Measurements from ENCODE around the gene ZDHHC1. TPM values are rescaled to one million over a fixed set of nuclear protein-coding genes. Genes with fewer than 3 reads are reported as not detected.

Gene ZDHHC1
- total and polyA plus RNA-seq, 2 of the 13 experiments (the other 11 are each of a cell fraction or from before 2014, with no cell fraction given): 0.51 to 1.1 TPM

DNA sequence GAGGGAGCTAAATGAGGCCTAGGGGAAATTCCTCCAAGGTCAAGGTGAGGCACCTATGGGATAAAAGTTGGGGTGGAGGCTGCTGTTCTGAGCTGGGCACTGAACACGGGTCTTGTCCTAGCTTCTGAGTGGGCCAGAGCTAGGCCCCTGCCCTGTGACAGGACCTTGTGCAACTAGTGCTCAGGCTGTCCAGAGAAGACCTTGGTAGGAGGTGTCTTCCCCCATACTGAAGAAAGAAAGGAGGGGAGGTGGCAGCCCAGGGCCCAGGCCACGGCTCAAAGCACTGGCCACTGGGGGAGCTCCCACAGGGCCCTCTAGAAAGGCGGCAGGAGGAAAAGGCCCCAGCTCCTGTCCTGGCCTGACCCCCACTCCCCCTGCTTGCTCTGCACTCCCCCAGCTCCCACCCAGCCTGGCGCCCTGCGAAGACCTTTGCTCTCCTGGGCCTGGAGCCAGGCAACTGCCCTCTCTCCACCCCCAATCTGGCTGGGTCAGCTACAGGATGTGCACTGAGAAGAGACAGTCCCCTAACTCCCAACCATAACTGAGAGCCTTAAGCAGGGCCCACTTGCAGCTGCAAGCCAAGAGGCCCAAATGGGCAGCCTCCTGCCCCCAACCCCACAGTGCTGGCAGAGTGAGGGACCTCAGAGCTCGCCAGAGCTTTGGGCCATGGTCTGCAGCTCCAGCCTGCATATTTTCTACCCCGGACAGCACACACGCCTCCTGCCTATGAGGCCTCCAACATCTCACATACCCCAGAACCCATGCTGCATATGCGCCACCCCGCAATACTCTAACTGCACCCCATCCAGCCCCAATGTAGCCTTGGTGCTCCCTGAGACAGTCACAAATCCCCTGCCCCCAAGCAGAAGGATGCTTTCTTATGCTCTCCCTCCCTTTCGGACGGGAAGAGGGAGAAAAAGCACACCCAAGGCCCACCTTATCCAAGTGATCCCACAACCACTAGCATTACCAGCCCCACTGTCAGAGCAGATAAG lies 29.9 kb upstream of the ZDHHC1 start (continued):
- TF ChIP-seq, protein P1, sequence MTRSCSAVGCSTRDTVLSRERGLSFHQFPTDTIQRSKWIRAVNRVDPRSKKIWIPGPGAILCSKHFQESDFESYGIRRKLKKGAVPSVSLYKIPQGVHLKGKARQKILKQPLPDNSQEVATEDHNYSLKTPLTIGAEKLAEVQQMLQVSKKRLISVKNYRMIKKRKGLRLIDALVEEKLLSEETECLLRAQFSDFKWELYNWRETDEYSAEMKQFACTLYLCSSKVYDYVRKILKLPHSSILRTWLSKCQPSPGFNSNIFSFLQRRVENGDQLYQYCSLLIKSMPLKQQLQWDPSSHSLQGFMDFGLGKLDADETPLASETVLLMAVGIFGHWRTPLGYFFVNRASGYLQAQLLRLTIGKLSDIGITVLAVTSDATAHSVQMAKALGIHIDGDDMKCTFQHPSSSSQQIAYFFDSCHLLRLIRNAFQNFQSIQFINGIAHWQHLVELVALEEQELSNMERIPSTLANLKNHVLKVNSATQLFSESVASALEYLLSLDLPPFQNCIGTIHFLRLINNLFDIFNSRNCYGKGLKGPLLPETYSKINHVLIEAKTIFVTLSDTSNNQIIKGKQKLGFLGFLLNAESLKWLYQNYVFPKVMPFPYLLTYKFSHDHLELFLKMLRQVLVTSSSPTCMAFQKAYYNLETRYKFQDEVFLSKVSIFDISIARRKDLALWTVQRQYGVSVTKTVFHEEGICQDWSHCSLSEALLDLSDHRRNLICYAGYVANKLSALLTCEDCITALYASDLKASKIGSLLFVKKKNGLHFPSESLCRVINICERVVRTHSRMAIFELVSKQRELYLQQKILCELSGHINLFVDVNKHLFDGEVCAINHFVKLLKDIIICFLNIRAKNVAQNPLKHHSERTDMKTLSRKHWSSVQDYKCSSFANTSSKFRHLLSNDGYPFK (CRISPR knock-in tag; IDR thresholded peaks at IDR 0.05; ENCODE audit: borderline replicate concordance): 0 out of 2 replicates have a peak, but pooled peaks have one; percentile 15
- TF ChIP-seq, protein P2, sequence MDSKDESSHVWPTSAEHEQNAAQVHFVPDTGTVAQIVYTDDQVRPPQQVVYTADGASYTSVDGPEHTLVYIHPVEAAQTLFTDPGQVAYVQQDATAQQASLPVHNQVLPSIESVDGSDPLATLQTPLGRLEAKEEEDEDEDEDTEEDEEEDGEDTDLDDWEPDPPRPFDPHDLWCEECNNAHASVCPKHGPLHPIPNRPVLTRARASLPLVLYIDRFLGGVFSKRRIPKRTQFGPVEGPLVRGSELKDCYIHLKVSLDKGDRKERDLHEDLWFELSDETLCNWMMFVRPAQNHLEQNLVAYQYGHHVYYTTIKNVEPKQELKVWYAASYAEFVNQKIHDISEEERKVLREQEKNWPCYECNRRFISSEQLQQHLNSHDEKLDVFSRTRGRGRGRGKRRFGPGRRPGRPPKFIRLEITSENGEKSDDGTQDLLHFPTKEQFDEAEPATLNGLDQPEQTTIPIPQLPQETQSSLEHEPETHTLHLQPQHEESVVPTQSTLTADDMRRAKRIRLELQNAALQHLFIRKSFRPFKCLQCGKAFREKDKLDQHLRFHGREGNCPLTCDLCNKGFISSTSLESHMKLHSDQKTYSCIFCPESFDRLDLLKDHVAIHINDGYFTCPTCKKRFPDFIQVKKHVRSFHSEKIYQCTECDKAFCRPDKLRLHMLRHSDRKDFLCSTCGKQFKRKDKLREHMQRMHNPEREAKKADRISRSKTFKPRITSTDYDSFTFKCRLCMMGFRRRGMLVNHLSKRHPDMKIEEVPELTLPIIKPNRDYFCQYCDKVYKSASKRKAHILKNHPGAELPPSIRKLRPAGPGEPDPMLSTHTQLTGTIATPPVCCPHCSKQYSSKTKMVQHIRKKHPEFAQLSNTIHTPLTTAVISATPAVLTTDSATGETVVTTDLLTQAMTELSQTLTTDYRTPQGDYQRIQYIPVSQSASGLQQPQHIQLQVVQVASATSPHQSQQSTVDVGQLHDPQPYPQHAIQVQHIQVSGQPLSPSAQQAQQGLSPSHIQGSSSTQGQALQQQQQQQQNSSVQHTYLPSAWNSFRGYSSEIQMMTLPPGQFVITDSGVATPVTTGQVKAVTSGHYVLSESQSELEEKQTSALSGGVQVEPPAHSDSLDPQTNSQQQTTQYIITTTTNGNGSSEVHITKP (CRISPR knock-in tag; IDR thresholded peaks at IDR 0.05; ENCODE audit: low read depth): peak; percentile 26; the same call in 1 of the 2 replicates
- TF ChIP-seq HOXA3 (CRISPR knock-in tag; IDR thresholded peaks at IDR 0.05) (no peak), EED (CRISPR knock-in tag; IDR thresholded peaks at IDR 0.05) (0 out of 2 replicates have a peak, but pooled peaks have one; percentile 15), SSRP1 (CRISPR knock-in tag; IDR thresholded peaks at IDR 0.05) (0 out of 2 replicates have a peak, but pooled peaks have one; percentile 15), MZF1 (CRISPR knock-in tag; IDR thresholded peaks at IDR 0.05; ENCODE audit: borderline replicate concordance) (0 out of 2 replicates have a peak, but pooled peaks have one; percentile 17), KLF6 (CRISPR knock-in tag; IDR thresholded peaks at IDR 0.05) (no peak), NFKBIZ (CRISPR knock-in tag; IDR thresholded peaks at IDR 0.05) (no peak), ZNF180 (CRISPR knock-in tag; IDR thresholded peaks at IDR 0.05; ENCODE audit: borderline replicate concordance, low read depth) (peak; percentile 73; the same call in 1 of the 2 replicates), TSC22D2 (CRISPR knock-in tag; IDR thresholded peaks at IDR 0.05; ENCODE audit: borderline replicate concordance) (no peak), KDM6A (CRISPR knock-in tag; IDR thresholded peaks at IDR 0.05; ENCODE audit: low read depth) (peak; percentile 93), ZNF709 (CRISPR knock-in tag; IDR thresholded peaks at IDR 0.05) (peak; percentile 45; the same call in 1 of the 2 replicates), CEBPB (IDR thresholded peaks at IDR 0.05; ENCODE audit: borderline replicate concordance, low read depth, low read length) (peak; percentile 53; the same call in 1 of the 2 replicates), MXD4 (CRISPR knock-in tag; IDR thresholded peaks at IDR 0.05) (peak; percentile 64; the same call in 1 of the 2 replicates), HMG20B (CRISPR knock-in tag; conservative IDR thresholded peaks at IDR 0.05) (no peak), ZNF605 (CRISPR knock-in tag; IDR thresholded peaks at IDR 0.05) (peak; percentile 52; the same call in 1 of the 2 replicates)
- TF ChIP-seq, protein P3, sequence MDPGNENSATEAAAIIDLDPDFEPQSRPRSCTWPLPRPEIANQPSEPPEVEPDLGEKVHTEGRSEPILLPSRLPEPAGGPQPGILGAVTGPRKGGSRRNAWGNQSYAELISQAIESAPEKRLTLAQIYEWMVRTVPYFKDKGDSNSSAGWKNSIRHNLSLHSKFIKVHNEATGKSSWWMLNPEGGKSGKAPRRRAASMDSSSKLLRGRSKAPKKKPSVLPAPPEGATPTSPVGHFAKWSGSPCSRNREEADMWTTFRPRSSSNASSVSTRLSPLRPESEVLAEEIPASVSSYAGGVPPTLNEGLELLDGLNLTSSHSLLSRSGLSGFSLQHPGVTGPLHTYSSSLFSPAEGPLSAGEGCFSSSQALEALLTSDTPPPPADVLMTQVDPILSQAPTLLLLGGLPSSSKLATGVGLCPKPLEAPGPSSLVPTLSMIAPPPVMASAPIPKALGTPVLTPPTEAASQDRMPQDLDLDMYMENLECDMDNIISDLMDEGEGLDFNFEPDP (CRISPR knock-in tag; conservative IDR thresholded peaks at IDR 0.05): 0 out of 2 replicates have a peak, but pooled peaks have one; percentile 44
- TF ChIP-seq, protein P4, sequence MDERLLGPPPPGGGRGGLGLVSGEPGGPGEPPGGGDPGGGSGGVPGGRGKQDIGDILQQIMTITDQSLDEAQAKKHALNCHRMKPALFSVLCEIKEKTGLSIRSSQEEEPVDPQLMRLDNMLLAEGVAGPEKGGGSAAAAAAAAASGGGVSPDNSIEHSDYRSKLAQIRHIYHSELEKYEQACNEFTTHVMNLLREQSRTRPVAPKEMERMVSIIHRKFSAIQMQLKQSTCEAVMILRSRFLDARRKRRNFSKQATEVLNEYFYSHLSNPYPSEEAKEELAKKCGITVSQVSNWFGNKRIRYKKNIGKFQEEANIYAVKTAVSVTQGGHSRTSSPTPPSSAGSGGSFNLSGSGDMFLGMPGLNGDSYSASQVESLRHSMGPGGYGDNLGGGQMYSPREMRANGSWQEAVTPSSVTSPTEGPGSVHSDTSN (CRISPR knock-in tag; IDR thresholded peaks at IDR 0.05): no peak

Data from HepG2 (cell line).